ENCODE data around the gene FXYD6.

DNA sequence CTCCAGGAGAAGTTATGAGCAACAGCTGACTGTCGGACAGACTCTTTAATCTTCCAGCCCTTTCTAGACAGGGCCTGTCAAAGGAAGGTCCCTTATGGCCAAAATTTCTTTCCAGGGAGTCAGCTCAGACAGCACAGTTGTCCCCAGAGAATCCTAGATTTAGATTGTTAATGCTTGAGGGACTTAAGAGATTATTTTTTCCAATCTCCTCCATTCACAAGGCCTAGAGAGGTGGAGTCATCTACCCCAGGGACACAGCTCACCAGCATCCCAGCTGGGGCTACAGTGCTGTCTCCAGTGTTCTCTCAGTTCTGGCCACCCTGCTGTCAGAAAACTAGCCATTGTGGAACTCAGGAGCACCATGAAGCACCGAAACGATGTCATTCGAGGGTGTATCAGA is 87.2 kb downstream of the FXYD6 start:
- TF ChIP-seq SIN3A (IDR thresholded peaks at IDR 0.05; ENCODE audit: borderline replicate concordance, insufficient read depth, low read depth, low read length): no peak
- TF ChIP-seq CTCF (IDR thresholded peaks at IDR 0.05): no peak
- TF ChIP-seq TCF7L2 (IDR thresholded peaks at IDR 0.05; ENCODE audit: low read depth, low read length): no peak
- TF ChIP-seq, protein P1, sequence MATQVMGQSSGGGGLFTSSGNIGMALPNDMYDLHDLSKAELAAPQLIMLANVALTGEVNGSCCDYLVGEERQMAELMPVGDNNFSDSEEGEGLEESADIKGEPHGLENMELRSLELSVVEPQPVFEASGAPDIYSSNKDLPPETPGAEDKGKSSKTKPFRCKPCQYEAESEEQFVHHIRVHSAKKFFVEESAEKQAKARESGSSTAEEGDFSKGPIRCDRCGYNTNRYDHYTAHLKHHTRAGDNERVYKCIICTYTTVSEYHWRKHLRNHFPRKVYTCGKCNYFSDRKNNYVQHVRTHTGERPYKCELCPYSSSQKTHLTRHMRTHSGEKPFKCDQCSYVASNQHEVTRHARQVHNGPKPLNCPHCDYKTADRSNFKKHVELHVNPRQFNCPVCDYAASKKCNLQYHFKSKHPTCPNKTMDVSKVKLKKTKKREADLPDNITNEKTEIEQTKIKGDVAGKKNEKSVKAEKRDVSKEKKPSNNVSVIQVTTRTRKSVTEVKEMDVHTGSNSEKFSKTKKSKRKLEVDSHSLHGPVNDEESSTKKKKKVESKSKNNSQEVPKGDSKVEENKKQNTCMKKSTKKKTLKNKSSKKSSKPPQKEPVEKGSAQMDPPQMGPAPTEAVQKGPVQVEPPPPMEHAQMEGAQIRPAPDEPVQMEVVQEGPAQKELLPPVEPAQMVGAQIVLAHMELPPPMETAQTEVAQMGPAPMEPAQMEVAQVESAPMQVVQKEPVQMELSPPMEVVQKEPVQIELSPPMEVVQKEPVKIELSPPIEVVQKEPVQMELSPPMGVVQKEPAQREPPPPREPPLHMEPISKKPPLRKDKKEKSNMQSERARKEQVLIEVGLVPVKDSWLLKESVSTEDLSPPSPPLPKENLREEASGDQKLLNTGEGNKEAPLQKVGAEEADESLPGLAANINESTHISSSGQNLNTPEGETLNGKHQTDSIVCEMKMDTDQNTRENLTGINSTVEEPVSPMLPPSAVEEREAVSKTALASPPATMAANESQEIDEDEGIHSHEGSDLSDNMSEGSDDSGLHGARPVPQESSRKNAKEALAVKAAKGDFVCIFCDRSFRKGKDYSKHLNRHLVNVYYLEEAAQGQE (IDR thresholded peaks at IDR 0.05; ENCODE audit: insufficient read depth in 1 of 2, low read depth in 2 of 2, low read length in 1 of 2): no peak
- no peak for TF ChIP-seq POLR2AphosphoS5 (IDR thresholded peaks at IDR 0.05; ENCODE audit: low read depth, low read length)

All from Panc1 (cell line).